ENCODE results near the gene STXBP1. TPM values are rescaled to one million over a fixed set of nuclear protein-coding genes. Genes with fewer than 3 reads are reported as not detected.

Gene STXBP1
- total and polyA plus RNA-seq, 7 donors = 3.7 to 97.2 (median 32.3) TPM

DNA sequence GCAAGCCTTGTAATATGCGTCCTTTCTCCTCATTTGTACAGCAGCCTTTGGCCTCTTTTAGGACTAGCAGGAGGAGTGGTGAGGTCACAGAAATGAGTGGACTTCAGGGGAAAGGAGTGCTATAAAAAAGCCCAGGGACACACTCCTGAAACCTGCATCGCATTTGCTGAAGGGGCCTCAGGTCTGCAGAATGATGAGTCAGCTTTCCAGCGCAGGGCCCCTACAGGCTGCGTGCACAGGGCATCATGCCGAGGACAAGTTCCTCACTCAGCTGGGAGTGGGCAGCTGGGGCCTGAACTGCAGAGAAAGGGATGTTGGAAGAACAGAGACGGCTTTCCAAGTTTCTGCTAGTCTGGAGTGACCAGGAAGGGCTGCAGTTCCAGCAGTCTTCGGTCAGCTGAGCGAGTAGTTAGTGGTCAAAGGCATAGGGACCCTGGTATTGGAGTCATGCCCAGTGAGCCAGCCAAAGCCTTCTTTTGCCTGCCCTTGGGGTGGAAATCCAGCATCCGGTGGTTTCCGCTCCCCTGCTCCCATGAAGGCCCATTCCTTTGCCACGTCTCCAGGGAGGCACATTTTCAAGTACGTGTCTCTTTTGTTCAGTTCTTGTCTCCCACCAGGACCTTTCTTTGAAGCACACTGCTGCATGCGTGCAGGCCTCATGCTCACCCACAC lies 77.4 kb downstream of the STXBP1 start:
- H3K36me3 ChIP-seq = peaks cover 0 to 81% (median 2%) of the 10 kb centered on the region in 4 donors

GRCh38 chr9:127690735-127691134 lies 78.7 kb downstream of the STXBP1 start:
- TF ChIP-seq POLR2A (IDR thresholded peaks at IDR 0.05) (no peak), POLR2AphosphoS5 (IDR thresholded peaks at IDR 0.05) (no peak), CTCF (IDR thresholded peaks at IDR 0.05) (no peak)
- Histone ChIP-seq H3K4me3 (no peak overlapping the region), H3K27me3 (no peaks in the 10 kb centered on the region), H3K36me3 (peaks cover 0 to 71% (median 2%) of the 10 kb centered on the region in 4 donors), H3K27ac (no peak overlapping the region), H3K9me3 (no peaks in the 10 kb centered on the region), H3K4me1 (no peaks in the 10 kb centered on the region)
- intact Hi-C loops (cut with DNase I) = no loop called here
- WGBS, 2 donors = 94 to 96% methylated on average over 10 of the region's 10 CpGs
- DNase-seq = no peak

More for the DNA sequence above, 77.4 kb downstream of the STXBP1 start:
- Histone ChIP-seq H3K4me3 (no peak overlapping the region), H3K27me3 (no peaks in the 10 kb centered on the region), H3K27ac (no peak overlapping the region), H3K4me1 (no peaks in the 10 kb centered on the region), H3K9me3 (no peaks in the 10 kb centered on the region)
- intact Hi-C loops (cut with DNase I) = no loop called here
- DNase-seq = no peak
- no peak for TF ChIP-seq CTCF (IDR thresholded peaks at IDR 0.05)
- no peak for TF ChIP-seq EP300 (IDR thresholded peaks at IDR 0.05)
- TF ChIP-seq POLR2A (IDR thresholded peaks at IDR 0.05) = no peak
- TF ChIP-seq POLR2AphosphoS5 (IDR thresholded peaks at IDR 0.05) = no peak
- WGBS, 2 donors = 89 to 94% methylated on average over 13 of the region's 13 CpGs

DNA sequence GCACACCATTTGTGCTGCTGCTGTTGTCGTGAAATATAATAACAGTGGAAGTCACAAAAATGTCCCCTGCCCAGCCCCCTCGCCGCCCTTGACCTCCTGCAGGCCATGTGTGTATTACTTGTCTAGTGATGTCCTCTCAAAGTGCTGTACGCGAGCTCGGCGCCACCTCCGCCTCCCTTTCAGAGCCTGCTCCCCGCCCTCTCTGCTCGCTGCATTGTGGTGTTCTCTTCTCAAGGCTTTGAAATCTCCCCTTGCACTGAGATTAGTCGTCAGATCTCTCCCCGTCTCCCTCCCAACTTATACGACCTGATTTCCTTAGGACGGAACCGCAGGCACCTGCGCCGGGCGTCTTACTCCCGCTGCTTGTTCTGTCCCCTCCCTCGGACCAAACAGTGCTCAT lies 80.0 kb downstream of the STXBP1 start:
- intact Hi-C loops (cut with DNase I) = no loop called here
- WGBS, 2 donors = 81 to 90% methylated on average over 20 of the region's 20 CpGs
- no peaks in the 10 kb centered on the region for H3K4me1 ChIP-seq

GRCh38 chr9:127693143-127693542 lies 81.1 kb downstream of the STXBP1 start:
- intact Hi-C loops (cut with DNase I) = no loop called here
- WGBS, 2 donors = 89 to 91% methylated on average over 10 of the region's 10 CpGs
- Histone ChIP-seq H3K36me3 (peaks cover 0 to 52% (median 0%) of the 10 kb centered on the region in 4 donors), H3K9me3 (no peaks in the 10 kb centered on the region), H3K4me3 (no peak overlapping the region), H3K27ac (no peak overlapping the region), H3K4me1 (no peaks in the 10 kb centered on the region), H3K27me3 (no peaks in the 10 kb centered on the region)
- TF ChIP-seq EP300 (IDR thresholded peaks at IDR 0.05) (no peak), POLR2A (IDR thresholded peaks at IDR 0.05) (no peak), CTCF (IDR thresholded peaks at IDR 0.05) (no peak), POLR2AphosphoS5 (IDR thresholded peaks at IDR 0.05) (no peak)
- DNase-seq = no peak

More for the DNA sequence above, 80.0 kb downstream of the STXBP1 start:
- no peaks in the 10 kb centered on the region for H3K27me3 ChIP-seq
- no peak overlapping the region for H3K27ac ChIP-seq
- no peak overlapping the region for H3K4me3 ChIP-seq
- H3K9me3 ChIP-seq = no peaks in the 10 kb centered on the region
- DNase-seq = no peak
- peaks cover 0 to 61% (median 0%) of the 10 kb centered on the region in 4 donors for H3K36me3 ChIP-seq
- TF ChIP-seq EP300 (IDR thresholded peaks at IDR 0.05) = no peak

GRCh38 chr9:127693697-127694096 lies 81.6 kb downstream of the STXBP1 start:
- no peak for DNase-seq
- WGBS, 2 donors = 93 to 94% methylated on average over 4 of the region's 4 CpGs
- Histone ChIP-seq H3K9me3 (no peaks in the 10 kb centered on the region), H3K4me3 (no peak overlapping the region), H3K4me1 (peaks cover 0 to under 1% (median 0%) of the 10 kb centered on the region in 4 donors), H3K27ac (no peak overlapping the region), H3K27me3 (no peaks in the 10 kb centered on the region), H3K36me3 (peaks cover 0 to 47% (median 0%) of the 10 kb centered on the region in 4 donors)
- intact Hi-C loops (cut with DNase I) = no loop called here
- TF ChIP-seq POLR2AphosphoS5 (IDR thresholded peaks at IDR 0.05) (no peak), EP300 (IDR thresholded peaks at IDR 0.05) (no peak), CTCF (IDR thresholded peaks at IDR 0.05) (no peak), POLR2A (IDR thresholded peaks at IDR 0.05) (no peak)
